GM18519 (cell line): ENCODE results near the gene SLC22A16.
"Not testable (repeated sequence)": the region's sequence is repeated elsewhere in the genome, so short reads cannot be mapped to it uniquely, and the experiment has no call there.

Experiments used
- ATAC-seq: cut with Tn5 transposase; IDR thresholded peaks from one replicate; pipeline ENCODE4 v1.9.1; 2021; ENCODE audit warnings: mild to moderate bottlenecking, moderate library complexity; ENCODE audit not compliant: unreplicated experiment, low FRiP score

The SLC22A16 gene

GRCh38 chr6:110476046-110476849 lies at the start of gene SLC22A16:
Gene SLC22A16, minus strand, starts transcription at chr6:110476613. Its CDS starts 39 bp downstream, at chr6:110476574.
- ATAC-seq: no peak

GRCh38 chr6:110525001-110525400 lies 48.6 kb upstream of the SLC22A16 start:
- ATAC-seq: no peak

DNA sequence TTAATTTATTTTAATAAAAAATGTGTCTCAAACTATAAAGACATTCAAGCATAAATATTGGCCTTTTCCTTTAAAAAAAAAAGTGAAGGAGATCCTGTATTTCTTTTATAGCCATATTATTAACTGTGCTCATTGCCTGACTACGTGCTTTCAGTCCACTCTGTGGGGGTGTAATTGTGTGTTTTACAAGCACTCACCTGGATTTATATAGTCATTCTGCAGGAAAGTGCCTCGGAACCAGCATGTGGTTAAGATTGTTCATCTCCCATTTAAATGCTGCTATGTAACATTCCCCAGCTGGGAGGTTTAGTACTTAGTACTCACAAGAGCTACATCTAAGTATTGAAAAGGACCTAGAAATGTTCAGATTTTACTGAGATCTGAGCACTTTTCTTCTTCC lies 47.9 kb upstream of the SLC22A16 start:
- ATAC-seq: no peak

GRCh38 chr6:110523451-110524021 lies 47.1 kb upstream of the SLC22A16 start:
- ATAC-seq: no peak

- ATAC-seq: no peak
Measured at GRCh38 chr6:110522427-110522826, 46.0 kb upstream of the SLC22A16 start.

GRCh38 chr6:110520992-110521543 lies 44.7 kb upstream of the SLC22A16 start:
- no peak for ATAC-seq

GRCh38 chr6:110520209-110520965 lies 44.0 kb upstream of the SLC22A16 start:
- ATAC-seq: no peak

GRCh38 chr6:110517601-110518281 lies 41.3 kb upstream of the SLC22A16 start:
- no peak for ATAC-seq

DNA sequence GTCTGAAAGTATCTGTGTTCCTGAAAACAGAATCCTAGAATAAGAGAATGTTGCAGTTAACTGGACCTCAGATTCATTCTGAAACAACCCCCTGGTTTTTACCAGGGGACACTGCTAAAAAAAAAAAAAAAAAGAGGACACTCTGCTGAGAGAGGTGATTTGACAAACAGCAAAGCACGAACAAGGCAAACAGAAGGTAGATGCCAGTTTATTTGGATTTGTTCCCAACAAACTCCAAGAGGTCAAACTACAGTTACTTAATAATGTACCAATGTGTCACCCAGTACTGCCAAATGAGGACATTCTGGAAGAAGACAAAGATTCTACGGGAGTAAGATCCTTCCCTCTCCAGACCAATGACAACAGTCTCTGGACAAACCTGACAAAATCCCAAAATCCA lies 40.6 kb upstream of the SLC22A16 start:
- no peak for ATAC-seq

DNA sequence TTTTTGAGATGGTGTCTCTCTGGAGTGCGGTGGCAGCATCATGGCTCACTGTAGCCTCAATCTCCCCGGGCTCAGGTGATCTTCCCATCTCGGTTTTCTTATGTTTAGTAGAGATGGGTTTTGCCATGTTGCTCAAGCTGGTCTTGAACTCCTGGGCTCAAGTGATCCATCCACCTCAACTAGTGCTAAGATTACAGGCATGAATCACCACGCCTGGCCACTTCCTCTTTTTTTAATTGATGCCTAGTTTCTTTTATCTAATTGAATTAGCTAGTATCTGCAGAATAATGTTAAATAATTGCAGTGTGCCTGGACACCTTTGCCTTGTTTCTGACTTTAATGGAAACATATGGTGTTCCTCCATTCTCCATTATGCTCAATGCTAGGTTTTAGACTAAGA lies 38.4 kb upstream of the SLC22A16 start:
- no peak for ATAC-seq

DNA sequence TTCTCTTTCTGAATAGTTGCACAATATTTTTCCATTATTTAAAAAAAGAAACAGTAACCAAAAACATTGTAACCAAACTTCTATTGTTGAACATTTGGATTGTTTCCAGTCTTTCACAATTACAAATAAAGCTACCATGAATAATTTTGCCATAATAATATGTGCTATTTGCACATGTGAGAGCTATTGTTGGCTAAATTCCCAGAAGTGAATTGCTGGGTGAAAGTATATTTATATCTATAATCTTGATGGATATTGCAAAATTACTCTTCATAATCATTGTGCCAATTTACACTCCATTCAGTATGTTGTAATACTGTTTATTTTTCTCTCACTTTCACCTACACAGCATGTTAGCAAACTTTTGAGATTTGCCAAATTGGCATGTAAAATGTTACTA lies 36.6 kb upstream of the SLC22A16 start:
- no peak for ATAC-seq

DNA sequence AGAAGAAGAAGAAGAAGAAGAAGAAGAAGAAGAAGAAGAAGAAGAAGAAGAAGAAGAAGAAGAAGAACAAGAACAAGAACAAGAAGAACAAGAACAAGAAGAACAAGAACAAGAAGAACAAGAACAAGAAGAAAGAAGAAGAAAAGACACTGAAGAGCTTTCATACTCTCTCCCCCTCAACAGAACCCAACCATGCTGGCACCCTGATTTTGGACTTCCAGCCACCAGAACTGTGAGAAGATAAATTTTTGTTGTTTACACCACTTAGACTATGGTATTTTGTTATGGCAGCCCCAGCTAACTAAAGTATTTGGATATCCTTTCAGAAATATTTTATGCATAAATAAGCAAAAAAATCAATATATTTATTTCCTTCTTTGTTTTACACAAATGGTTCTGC lies 36.1 kb upstream of the SLC22A16 start:
- not testable (repeated sequence) for ATAC-seq

GRCh38 chr6:110511401-110511800 lies 35.0 kb upstream of the SLC22A16 start:
- no peak for ATAC-seq

- ATAC-seq: no peak
Measured at GRCh38 chr6:110509617-110510241, 33.3 kb upstream of the SLC22A16 start.

- not testable (repeated sequence) for ATAC-seq
Measured at GRCh38 chr6:110504891-110505290, 28.5 kb upstream of the SLC22A16 start.

DNA sequence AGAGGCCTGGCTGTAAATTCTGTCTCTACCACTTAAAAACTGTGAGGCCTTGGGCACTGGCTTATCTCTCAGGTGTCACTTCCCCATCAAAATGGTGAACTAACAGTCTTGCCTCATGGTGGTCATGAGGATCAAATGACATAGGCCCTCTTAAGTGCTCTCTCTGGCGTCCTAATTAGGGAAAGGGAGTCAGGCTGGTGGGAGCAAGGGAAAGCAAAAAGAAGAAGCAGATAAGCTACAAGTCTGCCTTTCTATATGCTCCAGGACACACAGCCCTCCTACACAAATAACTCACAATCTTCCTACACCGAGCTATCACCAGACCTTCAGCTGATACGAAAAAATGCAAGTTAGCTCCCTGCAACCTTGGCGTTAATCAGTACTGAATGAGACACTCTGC lies 19.5 kb upstream of the SLC22A16 start:
- ATAC-seq: no peak

DNA sequence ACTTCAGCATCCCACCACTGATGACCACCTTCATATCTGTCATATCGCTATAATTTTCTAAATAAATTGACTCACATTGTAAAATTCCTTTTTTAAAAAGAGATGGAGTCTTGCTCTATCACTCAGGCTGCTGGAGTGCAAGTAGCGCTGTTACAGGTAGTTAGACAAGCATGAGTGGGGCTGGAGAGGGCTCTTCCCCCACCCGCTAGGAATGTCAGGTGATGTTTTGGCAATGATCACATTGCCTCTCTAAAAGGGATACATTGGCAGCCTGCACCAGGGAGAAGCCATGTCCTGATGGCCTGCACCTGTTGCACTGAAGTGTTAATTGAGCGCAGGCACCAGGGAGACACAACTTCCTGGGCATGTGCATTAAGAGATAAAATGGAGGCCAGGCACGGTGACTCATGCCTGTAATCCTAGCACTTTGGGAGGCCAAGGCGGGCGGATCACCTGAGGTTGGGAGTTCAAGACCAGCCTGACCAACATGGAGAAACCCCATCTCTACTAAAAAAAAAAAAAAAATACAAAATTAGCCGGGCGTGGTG lies 16.9 kb upstream of the SLC22A16 start:
- no peak for ATAC-seq

DNA sequence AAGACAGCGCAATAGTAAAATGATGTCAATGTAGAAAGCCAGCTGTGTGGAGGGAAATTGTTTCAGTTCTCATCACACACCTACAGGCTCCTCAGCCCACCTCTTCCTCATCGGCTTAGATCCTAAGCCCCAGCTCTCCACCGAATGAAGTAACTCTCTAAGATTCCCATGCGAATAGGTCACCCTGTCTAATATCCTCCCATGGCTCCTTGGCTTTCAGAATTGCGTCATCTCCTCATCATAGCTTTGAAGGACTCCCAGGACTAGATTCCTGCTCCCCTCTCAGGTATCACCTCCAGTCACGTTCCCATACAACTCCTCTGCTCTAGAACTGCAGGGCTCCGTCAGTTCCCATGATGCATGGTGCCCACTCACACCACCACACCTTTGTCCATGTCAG lies 16.2 kb upstream of the SLC22A16 start:
- no peak for ATAC-seq

DNA sequence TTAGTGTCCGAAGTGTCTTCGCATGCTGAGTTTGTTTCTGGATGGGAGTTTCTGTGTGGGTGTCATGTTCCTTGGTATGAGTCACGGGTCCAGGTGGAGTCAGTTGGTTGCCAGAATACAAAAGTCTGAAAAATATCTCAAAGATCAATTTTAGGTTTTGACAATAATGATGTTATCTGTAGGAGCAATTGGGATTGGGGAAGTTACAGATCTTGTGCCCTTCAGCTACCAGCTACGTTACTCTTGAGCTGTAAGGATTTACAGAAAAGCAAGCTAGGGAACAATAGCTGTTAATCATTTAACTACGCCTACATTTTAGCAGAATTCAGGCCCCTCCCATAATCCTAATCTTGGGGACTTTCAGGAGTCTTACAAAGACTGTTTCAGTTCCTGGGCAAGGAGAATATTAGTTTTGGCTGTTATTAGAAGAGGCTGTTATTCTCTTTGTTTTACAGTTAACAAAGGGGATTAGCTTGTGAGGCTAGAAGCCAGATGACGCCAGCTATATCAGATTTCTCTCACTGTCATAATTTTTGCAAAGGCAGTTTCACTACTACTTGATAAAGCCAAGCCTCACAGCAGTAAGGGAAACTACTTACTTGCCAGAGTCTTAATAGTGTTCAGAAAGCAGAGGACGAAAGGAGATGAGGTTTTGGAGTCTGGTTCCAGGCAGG lies 15.4 kb upstream of the SLC22A16 start:
- ATAC-seq: no peak
